VCaP (cell line): ENCODE results near the gene MGAT4A.
"Not testable (repeated sequence)": the region's sequence is repeated elsewhere in the genome, so short reads cannot be mapped to it uniquely, and the experiment has no call there.

Experiments used
- H3K27ac ChIP-seq: fragments of 450-650 bp; 2 replicates; pipeline ENCODE4 v1.5.1; 2017
- TF ChIP-seq, protein P1 (sequence below): fragments of 450-650 bp; conservative IDR thresholded peaks from 2 replicates; pipeline ENCODE4 v1.5.1; 2017; ENCODE audit warnings: mild to moderate bottlenecking, moderate library complexity

MGAT4A gene

DNA sequence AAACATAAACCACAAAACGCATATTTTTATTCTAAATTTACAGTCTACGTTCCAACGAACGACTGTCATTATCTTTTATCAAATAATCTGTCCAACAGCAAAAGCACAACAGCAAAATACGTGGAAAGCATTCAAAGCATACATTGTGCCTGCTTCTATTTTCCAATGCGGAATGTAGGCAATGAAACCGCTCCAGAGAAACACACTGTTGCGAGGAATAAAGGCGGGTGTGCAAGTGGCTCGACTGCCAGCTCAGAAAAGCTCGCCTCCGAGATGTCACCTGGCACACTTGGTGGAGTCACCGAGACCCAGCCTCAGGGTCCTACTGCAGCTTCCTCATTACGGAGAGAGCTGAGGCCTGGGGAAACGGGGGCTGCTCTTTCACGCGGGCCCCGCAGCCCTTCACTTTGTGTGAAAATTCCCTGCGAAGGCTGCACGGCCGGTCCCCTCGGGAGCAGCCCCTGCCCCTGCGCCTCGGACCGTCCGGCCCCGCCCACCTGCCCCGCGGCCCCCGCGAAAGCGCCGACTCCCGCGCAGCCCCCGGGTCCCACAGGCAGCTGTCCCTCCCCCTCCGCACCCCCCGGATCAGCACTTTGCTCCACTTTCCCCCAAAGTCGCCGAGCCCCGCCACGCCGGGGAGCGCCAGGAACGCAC is 752 bp downstream of the MGAT4A start:
- H3K27ac ChIP-seq = peak overlapping the region; percentile 78

DNA sequence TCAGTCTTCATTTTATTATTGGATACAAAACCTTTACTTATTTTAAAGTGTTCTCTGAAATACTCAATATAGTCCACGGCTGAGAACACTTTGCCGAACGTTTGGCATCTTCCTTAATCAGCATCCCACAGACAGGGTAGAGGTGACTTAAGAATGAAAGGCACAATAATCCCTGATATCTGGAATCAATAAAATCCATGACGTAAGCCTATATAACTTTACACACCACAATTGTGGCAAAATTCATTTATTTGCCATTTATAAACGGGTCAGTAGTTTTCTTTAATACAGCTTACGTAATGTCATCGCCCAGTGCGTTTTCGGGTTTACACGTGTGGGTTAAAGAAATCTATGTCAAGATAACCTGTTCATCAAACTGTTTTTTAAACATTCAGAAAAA is 1.3 kb downstream of the MGAT4A start:
- TF ChIP-seq, protein P1, sequence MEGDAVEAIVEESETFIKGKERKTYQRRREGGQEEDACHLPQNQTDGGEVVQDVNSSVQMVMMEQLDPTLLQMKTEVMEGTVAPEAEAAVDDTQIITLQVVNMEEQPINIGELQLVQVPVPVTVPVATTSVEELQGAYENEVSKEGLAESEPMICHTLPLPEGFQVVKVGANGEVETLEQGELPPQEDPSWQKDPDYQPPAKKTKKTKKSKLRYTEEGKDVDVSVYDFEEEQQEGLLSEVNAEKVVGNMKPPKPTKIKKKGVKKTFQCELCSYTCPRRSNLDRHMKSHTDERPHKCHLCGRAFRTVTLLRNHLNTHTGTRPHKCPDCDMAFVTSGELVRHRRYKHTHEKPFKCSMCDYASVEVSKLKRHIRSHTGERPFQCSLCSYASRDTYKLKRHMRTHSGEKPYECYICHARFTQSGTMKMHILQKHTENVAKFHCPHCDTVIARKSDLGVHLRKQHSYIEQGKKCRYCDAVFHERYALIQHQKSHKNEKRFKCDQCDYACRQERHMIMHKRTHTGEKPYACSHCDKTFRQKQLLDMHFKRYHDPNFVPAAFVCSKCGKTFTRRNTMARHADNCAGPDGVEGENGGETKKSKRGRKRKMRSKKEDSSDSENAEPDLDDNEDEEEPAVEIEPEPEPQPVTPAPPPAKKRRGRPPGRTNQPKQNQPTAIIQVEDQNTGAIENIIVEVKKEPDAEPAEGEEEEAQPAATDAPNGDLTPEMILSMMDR = no peak
- peak overlapping the region; percentile 78 for H3K27ac ChIP-seq

More for the DNA sequence above, 752 bp downstream of the MGAT4A start:
- TF ChIP-seq, protein P1 = no peak

DNA sequence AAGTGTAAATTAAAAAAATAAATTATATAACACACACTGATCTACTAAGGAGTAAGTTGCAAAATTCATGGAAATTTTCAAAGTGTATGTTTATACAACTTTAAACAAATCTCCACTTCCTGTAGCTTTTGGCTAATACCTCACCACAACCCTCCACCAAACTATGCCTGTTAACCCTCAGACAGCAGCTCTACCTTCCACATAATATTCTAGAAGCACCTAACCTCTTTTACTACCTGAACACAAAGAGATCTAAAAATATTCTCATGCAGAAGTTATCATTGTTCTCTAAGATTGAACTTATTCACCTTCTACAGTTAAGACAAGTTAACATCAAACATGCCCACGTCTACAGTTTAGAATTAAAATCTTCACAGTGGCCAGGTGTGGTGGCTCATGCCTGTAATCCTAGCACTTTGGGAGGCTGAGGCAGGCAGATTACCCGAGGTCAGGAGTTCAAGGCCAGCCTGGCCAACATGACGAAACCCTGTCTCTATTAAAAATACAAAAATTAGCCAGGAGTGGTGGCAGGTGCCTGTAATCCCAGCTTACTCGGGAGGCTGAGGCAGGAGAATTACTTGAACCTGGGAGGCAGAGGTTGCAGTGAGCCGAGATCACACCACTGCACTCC is 2.7 kb downstream of the MGAT4A start:
- H3K27ac ChIP-seq = not testable (repeated sequence)

DNA sequence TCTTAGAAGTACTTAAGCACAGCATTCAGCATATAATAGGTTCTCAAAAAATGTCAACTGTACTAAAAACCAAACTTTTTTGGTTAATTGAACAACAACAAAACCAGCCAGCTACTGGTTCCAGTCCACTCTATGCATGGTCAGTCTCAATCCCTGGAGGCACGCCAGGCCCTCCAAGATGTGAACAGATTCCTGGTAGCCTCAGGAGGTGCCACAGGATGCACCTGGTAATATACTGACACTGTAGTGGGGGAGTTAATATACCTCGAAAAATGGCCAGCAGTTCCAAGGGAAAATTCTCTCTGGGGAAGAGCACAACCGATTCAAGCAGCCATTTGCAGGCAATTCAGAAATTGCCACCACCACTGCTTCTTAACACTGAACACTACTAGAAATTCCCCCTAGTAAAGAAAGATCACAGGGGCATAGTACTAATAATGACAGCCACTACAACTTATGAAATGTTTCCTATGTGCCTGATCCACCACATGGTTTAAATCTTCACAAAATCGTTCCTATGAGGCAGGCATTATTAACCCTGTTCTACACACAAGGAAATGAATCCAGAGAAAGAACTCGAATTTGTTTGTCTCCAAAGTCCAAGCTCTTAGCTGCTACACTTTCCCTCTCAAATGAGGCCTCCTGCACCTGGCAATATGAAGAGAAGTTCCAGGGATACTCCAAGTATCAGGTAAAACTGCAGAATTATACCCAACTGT is 3.4 kb downstream of the MGAT4A start:
- no peak overlapping the region for H3K27ac ChIP-seq
- TF ChIP-seq, protein P1 = no peak

DNA sequence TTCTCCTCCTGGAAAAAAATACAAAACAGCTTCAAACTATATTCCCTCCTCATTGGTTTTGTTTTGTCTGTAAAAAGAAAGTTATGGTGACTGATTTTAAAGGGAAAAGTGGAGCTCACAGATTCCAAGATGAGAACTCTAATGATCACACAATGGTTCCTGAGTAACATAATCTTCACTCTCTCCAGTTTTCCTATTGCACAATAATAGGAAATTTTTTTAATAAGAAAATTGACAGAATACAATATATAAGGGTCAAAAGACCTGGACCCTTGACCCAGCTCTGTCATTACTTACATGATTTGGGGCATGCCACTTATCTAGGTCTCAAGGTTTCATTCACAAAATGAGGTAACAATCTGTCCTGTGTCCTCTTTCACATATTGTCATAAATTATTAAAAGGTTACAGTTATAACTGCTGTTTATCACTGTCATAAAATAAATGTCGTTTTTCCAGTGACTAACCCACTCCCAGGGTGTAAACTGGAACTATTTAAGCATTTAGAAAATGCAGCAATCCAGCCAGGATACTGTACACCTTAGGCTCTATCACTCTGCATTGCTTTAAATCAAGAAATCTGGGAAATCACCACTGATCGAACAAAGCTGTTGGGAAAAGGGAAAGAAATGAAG is 4.1 kb downstream of the MGAT4A start:
- H3K27ac ChIP-seq = no peak overlapping the region
- TF ChIP-seq, protein P1 = no peak

DNA sequence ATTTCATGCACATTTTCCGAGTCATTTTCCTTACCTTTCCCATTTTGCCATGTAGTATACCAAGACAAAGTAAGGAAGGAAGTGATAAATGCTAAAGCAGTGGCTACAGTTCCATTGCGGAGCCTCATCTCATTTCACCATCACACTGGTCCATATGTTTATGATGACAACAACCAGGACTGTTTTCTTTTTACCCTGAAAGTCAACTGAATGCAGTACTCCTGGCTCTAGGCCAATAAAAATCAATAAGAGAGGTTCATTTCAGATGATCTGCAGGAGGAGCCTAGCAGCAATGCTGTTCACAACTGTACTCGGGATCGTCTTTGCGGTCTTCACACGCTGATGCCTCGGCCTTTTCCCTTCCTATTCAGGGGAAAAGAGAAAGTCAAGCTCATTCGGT is 4.7 kb downstream of the MGAT4A start:
- H3K27ac ChIP-seq = no peak overlapping the region
- TF ChIP-seq, protein P1 = no peak

DNA sequence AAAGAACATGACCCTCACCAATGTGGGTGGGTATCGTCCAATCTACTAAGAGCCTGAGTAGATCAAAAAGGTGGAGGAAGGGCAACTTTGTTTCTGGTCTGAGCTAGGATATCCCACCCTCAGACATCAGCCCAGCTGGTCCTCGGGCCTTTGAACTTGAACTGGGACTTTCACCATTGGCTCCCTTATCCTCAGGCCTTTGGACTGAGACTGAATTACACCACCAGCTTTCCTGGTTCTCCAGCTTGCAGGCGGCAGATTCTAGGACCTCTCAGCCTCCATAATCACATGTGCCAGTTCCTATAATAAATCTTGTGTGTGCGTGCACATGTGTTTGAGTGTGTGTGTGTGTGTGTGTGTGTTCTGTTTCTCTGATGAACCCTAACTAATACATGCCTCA is 10.6 kb downstream of the MGAT4A start:
- TF ChIP-seq, protein P1 = no peak

More for the DNA sequence above, 10.6 kb downstream of the MGAT4A start:
- H3K27ac ChIP-seq = no peak overlapping the region
